Heart right ventricle (tissue), 16 donors: ENCODE results near the gene NDEL1. TPM values are rescaled to one million over a fixed set of nuclear protein-coding genes. Genes with fewer than 3 reads are reported as not detected.

Experiments used
- ATAC-seq, 8 donors: fragments of 200-7000 bp; cut with Tn5 transposase; one replicate each; pipeline ENCODE4 v1.9.1; 2020; ENCODE audit warnings: mild to moderate bottlenecking in 8 of 8, moderate library complexity in 8 of 8, moderate number of reproducible peaks in 1 of 8
- DNase-seq, 2 donors: peaks; one replicate each; pipeline ENCODE4 v3.0.0-alpha.2; 2020
- H3K27ac ChIP-seq, 10 donors: fragments of 200-600 bp; sonication (generic) in 2 of 10; one replicate each; pipeline versions ENCODE4 v1.5.0 to v1.8.0; 2020 to 2022; ENCODE audit warnings: mild to moderate bottlenecking in 3 of 10
- H3K27me3 ChIP-seq, 7 donors: fragments of 200-600 bp; one replicate each; pipeline ENCODE4 v1.8.0; 2021 to 2022; ENCODE audit warnings: mild to moderate bottlenecking in 2 of 7
- H3K36me3 ChIP-seq, 9 donors: fragments of 200-600 bp; sonication (generic) in 1 of 9; one replicate each; pipeline versions ENCODE4 v1.5.0 to v1.8.0; 2020 to 2022; ENCODE audit warnings: mild to moderate bottlenecking in 2 of 9
- H3K4me1 ChIP-seq, 9 donors: fragments of 200-600 bp; sonication (generic) in 1 of 9; one replicate each; pipeline versions ENCODE4 v1.5.0 to v1.8.0; 2020 to 2022; ENCODE audit warnings: mild to moderate bottlenecking in 4 of 9
- H3K4me3 ChIP-seq, 10 donors: fragments of 200-600 bp; sonication (generic) in 2 of 10; one replicate each; pipeline versions ENCODE4 v1.5.0 to v1.8.0; 2020 to 2022; ENCODE audit warnings: mild to moderate bottlenecking in 7 of 10, moderate library complexity in 2 of 10
- H3K9me3 ChIP-seq, 11 donors: fragments of 200-600 bp in 10 of 11; sonication (generic) in 2 of 11; one replicate each; pipeline versions ENCODE4 v1.5.0 to v1.8.0; 2013 to 2022; ENCODE audit warnings: mild to moderate bottlenecking in 2 of 11, control low read depth in 1 of 11, moderate library complexity in 1 of 11
- WGBS, 2 donors: extraction: QIAGEN DNeasy Blood & Tissue Kit; methylation state at CpG; one replicate each; pipeline ENCODE4 v1.1.7; 2013; ENCODE audit warnings: inconsistent platforms in 1 of 2; 5-methylcytosine and 5-hydroxymethylcytosine counted together
- intact Hi-C, 10 donors: fragments of 100-400 bp; cut with DNase I; formaldehyde crosslinking; loops; one replicate each; pipeline versions ENCODE4 v1.11.1 to v1.14.2; 2022
- polyA plus RNA-seq, 2 donors: library from polyadenylated mRNA; stranded (reverse); fragments of 200-250 nt; gene quantifications; one replicate each; pipeline ENCODE4 v1.2.3, GENCODE V29; 2013
- total RNA-seq, 10 donors: library from RNA; stranded (reverse); fragmentation: NEBNext Ultra II Directional in 3 of 10; extraction: Animal tissue kit (Norgen Biotek cat#: 25700) in 3 of 10; gene quantifications; one replicate each; pipeline versions ENCODE4 v1.2.1 to v1.2.4, GENCODE V29; 2021 to 2023
- TF ChIP-seq, protein P1 (sequence below), 9 donors: fragments of 200-600 bp; sonication (generic) in 2 of 9; IDR thresholded peaks; one replicate each; pipeline versions ENCODE4 v1.5.0 to v1.8.0; 2021 to 2022; ENCODE audit warnings: antibody characterized with exemption in 9 of 9, mild to moderate bottlenecking in 5 of 9, moderate library complexity in 1 of 9
- donor health status: Arrhythmogenic right ventricular cardiomyopathy.
- donor health status: ischemic (EF 13 %, LVEDD 7.1; RV severe dilation, severe dysfunction).
- donor health status: healthy with polysubstance abuse.
- donor health status: DM: no; HTN: yes; CAD: no.
- donor health status: DM: no; HTN: no; CAD: no.
- donor health status: ischemic (EF 25% LVEDD 6.9; RV normal size, moderate dysfunction).
- donor health status: ischemic (EF 25% LVEDD 5.7; RV mildly dilated, moderate dysfunction).
- donor health status: healthy.
- donor health status: DM: yes; HTN: yes; CAD: no.
- donor health status: Ischemic cardiomyopathy.
- donor health status: ischemic (EF 35%, LVEDD 5.7; RV mildly dilated, moderate dysfunction).
- donor health status: nonischemic (EF 11% LVEDD 7.7; RV severe dilation, severe dysfunction).
- donor health status: DM: yes; HTN: yes; CAD: no.
- donor health status: PGD.
- donor health status: ischemic (EF 29% LVEDD 5.4; RV normal size, mild dysfunction).
- donor health status: nonischemic (EF 23%, LVEDD 6.1; RV moderate dilation, normal function).

Gene NDEL1
- total and polyA plus RNA-seq, 12 donors: 21.2 to 37.0 (median 26.9) TPM

- TF ChIP-seq, protein P1, sequence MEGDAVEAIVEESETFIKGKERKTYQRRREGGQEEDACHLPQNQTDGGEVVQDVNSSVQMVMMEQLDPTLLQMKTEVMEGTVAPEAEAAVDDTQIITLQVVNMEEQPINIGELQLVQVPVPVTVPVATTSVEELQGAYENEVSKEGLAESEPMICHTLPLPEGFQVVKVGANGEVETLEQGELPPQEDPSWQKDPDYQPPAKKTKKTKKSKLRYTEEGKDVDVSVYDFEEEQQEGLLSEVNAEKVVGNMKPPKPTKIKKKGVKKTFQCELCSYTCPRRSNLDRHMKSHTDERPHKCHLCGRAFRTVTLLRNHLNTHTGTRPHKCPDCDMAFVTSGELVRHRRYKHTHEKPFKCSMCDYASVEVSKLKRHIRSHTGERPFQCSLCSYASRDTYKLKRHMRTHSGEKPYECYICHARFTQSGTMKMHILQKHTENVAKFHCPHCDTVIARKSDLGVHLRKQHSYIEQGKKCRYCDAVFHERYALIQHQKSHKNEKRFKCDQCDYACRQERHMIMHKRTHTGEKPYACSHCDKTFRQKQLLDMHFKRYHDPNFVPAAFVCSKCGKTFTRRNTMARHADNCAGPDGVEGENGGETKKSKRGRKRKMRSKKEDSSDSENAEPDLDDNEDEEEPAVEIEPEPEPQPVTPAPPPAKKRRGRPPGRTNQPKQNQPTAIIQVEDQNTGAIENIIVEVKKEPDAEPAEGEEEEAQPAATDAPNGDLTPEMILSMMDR (IDR thresholded peaks at IDR 0.05): no peak
- ATAC-seq (peak in 1 of 8 donors; percentile 6), DNase-seq (no peak)
- H3K36me3 ChIP-seq: peaks cover 0 to 100% (median 52%) of the 10 kb centered on the region in 9 donors
- no peak overlapping the region for H3K4me3 ChIP-seq
- H3K9me3 ChIP-seq: no peaks in the 10 kb centered on the region
- WGBS, 2 donors: 52 to 54% methylated on average over 4 of the region's 4 CpGs
- H3K27me3 ChIP-seq: no peaks in the 10 kb centered on the region
- intact Hi-C loops: no loop called here
- H3K4me1 ChIP-seq: peaks cover 3 to 57% (median 20%) of the 10 kb centered on the region in 9 donors
- H3K27ac ChIP-seq: peak overlapping the region in 1 of 10 donors; percentile 39
Observed at GRCh38 chr17:8464941-8465340, 29.3 kb downstream of the NDEL1 start.

- peak in 1 of 8 donors; percentile 31 for ATAC-seq
- peak overlapping the region in 1 of 10 donors; percentile 39 for H3K27ac ChIP-seq
- intact Hi-C loops: no loop called here
Observed at GRCh38 chr17:8465356-8465755, 29.7 kb downstream of the NDEL1 start.

DNA sequence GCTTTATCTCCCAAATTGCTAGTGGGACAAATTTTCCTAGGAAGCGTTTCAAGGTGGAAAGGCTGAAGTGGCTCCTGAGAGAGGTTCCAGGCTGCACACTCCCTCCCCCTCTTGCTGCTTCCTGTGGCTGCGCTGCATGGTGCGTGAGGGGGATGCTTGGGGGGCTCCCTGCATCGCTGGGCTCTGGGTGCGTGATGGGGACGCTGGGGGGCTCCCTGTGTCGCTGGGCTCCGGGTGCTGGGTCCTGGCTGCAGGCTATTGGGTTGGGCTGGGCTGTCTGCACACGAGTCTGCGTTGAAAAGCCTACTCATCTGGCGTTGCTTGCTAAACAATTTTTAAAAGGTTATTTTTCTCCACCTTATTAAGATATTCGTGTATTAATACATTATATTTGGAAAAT lies 30.1 kb downstream of the NDEL1 start:
- intact Hi-C loops: no loop called here
- DNase-seq (no peak), ATAC-seq (no peak)
- TF ChIP-seq, protein P1 (IDR thresholded peaks at IDR 0.05): no peak
- H3K9me3 ChIP-seq: no peaks in the 10 kb centered on the region
- H3K27me3 ChIP-seq: no peaks in the 10 kb centered on the region
- peaks cover 7 to 65% (median 28%) of the 10 kb centered on the region in 9 donors for H3K4me1 ChIP-seq
- no peak overlapping the region for H3K4me3 ChIP-seq
- 66 to 73% methylated on average over 12 of the region's 12 CpGs for WGBS, 2 donors
- peaks cover 0 to 100% (median 44%) of the 10 kb centered on the region in 9 donors for H3K36me3 ChIP-seq
- H3K27ac ChIP-seq: no peak overlapping the region

More at GRCh38 chr17:8465356-8465755, 29.7 kb downstream of the NDEL1 start:
- WGBS, 2 donors: 37 to 45% methylated on average over 8 of the region's 8 CpGs
- Histone ChIP-seq H3K36me3 (peaks cover 0 to 100% (median 48%) of the 10 kb centered on the region in 9 donors), H3K27me3 (no peaks in the 10 kb centered on the region), H3K4me1 (peaks cover 3 to 61% (median 24%) of the 10 kb centered on the region in 9 donors), H3K4me3 (no peak overlapping the region), H3K9me3 (no peaks in the 10 kb centered on the region)
- TF ChIP-seq, protein P1 (IDR thresholded peaks at IDR 0.05): no peak
- DNase-seq: no peak

GRCh38 chr17:8466456-8466855 lies 30.8 kb downstream of the NDEL1 start:
- intact Hi-C loops: no loop called here
- peaks cover 0 to 100% (median 37%) of the 10 kb centered on the region in 9 donors for H3K36me3 ChIP-seq
- no peak for ATAC-seq
- H3K4me1 ChIP-seq: peaks cover 10 to 72% (median 33%) of the 10 kb centered on the region in 9 donors
- no peaks in the 10 kb centered on the region for H3K27me3 ChIP-seq
- H3K27ac ChIP-seq: peak overlapping the region in 1 of 10 donors; percentile 11
- WGBS, 2 donors: 71 to 79% methylated on average over 3 of the region's 3 CpGs
- no peaks in the 10 kb centered on the region for H3K9me3 ChIP-seq
- no peak for DNase-seq
- H3K4me3 ChIP-seq: no peak overlapping the region
- TF ChIP-seq, protein P1 (IDR thresholded peaks at IDR 0.05): no peak
